GM19438 (cell line): ENCODE results near the gene STAC.
"Not testable (repeated sequence)": the region's sequence is repeated elsewhere in the genome, so short reads cannot be mapped to it uniquely, and the experiment has no call there.

Experiments used
- ATAC-seq: cut with Tn5 transposase; IDR thresholded peaks from one replicate; pipeline ENCODE4 v1.9.1; 2021; ENCODE audit warnings: low read depth; ENCODE audit not compliant: unreplicated experiment

Gene STAC

DNA sequence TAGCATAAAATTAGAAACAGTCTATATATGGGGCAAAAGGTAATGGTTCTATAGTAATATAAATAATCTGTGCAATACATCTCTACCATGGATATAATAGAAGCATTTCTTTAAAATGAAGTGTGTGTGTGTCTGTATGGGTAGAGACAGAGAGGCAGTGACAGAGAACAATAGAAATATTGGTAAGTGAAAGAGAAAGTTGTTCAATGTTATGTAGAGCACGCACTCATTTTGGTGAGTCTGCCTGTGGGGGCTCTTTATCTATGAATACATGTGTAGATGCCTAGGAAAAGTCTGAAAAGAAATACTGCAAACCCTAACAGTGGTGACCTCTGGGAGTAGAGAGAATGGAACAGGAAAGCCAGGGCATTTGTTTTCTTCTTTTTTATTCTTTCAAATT lies 182.6 kb downstream of the STAC start:
- no peak for ATAC-seq

- no peak for ATAC-seq
These were observed 194.9 kb downstream of the STAC start for GRCh38 chr3:36575241-36575640.

- not testable (repeated sequence) for ATAC-seq
These were observed 198.1 kb downstream of the STAC start for GRCh38 chr3:36578418-36578817.

- no peak for ATAC-seq
These were observed 199.4 kb downstream of the STAC start for GRCh38 chr3:36579746-36580145.

DNA sequence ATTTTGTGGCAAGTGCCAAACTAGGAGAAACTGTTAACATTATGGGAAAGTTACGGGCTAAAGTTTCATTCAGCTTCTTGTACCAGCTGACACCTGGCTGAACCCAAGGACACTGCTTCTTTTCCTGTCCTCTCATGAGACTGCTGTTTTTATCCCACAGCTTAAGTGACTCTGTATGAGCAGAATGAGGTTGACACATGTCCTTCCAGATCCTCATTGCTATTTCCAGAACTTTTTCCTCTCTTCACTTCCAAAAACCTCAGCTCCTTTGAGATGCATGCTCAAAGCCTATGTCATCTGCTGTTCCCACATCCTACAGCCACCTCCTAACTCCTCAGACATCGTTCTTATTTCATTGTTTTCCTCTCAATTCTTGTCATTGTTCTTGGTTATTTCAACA lies 200.4 kb downstream of the STAC start:
- ATAC-seq = no peak

DNA sequence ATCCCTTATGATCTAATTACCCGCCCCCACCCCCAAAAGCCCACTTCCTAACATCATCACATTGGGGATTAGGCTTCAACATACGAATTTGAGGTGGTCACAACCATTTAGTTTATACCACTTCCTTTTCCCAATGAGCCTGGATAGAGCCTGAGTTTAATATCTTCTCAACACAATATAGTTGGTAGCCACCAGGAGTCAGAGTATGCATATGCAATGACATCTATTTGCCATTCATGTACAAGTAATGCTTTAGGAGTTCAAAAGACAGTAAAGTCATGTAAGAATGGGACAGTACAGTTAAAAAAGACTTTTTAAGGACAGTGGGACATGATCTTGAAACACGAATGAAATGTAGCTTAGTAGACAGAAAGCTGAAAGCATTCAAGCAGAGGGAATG lies 211.7 kb downstream of the STAC start:
- no peak for ATAC-seq

DNA sequence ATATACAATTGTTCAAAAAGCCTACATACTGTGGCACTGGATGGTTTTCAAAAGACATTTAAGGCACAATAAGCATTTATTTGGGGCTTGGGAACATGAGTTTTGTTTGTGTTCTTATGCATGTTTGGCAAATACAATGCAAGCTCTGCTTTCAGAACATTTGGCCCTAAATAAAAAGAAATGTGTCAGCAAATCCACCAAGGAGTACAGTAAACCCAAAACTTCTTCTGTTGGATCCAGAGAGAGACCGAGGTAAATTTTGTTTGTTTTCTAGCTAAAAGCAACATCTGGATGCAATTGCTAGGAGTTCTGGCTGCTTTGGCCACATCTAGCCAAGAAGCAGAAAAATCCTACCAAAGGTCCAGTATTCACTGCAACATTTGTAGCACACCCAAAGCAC lies 215.2 kb downstream of the STAC start:
- ATAC-seq = no peak

GRCh38 chr3:36596419-36596818 lies 216.1 kb downstream of the STAC start:
- ATAC-seq = no peak

DNA sequence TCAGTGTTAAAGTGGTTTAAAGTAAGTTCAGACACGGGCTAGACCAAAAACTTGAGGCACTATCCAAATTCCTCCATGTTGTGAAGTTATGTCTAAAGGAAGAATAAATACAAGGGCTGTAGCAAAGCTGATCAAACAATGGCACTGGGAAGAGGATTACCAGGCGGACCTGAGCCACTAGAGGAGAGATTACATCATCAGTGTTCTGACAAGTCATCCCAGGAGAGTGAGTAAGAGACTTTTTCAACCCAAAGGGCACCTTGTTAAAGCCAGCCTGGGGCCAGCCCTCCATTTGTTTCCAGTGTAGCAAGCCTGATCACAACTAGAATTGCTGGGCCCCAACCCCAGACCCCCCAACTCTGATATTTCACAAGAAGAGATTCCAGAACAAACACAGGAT lies 217.1 kb downstream of the STAC start:
- ATAC-seq = no peak
